Activated CD4-positive, CD25-positive, alpha-beta regulatory T cell treated with anti-CD3 and anti-CD28 coated beads, Interleukin-2, amount 50 U/mL, for 72 hours (primary cell): ENCODE results near the gene URB2.

Source experiments
- DNase-seq: peaks from one replicate; pipeline ENCODE4 v3.0.0; 2021

Gene URB2

DNA sequence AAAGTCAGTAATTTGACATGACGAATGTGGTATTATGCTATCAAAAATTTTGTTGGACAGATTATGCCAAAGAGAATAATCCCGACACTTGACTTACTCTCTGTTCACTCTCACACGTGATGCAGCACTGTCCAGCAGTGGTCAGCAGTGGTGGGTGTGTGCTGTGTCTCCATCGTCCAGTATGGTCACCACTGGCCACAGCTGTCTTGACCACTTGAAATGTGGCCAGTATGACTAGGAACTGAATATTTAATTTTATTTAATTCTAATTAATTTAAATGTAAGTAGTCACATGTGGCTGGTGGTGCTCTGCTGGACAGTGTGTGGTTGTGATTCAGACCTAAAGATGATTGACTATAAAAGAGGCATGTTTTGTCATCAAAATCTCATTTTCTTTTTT lies 24.0 kb downstream of the URB2 start:
- DNase-seq = no peak

- no peak for DNase-seq
These were observed 25.5 kb downstream of the URB2 start for GRCh38 chr1:229651546-229651945.

DNA sequence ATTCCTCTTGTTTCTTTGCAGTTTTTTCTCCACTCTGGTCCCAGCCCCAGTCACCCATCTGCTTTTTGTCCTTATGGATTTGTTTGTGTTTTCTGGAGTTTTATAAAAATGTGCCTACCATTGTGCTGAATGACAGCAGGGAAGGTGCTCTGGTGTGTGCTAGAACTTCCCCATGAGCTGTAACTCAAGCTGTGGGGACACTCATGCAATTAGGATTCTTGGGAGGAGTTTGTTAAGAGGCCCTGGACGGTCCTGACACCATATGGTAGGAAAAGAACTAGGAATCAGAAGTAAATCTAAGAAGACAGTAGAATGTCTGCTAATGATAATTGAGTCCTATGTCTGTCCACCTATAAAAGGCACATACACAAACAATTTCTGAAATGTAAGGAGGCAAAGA lies 27.4 kb downstream of the URB2 start:
- DNase-seq = no peak

DNA sequence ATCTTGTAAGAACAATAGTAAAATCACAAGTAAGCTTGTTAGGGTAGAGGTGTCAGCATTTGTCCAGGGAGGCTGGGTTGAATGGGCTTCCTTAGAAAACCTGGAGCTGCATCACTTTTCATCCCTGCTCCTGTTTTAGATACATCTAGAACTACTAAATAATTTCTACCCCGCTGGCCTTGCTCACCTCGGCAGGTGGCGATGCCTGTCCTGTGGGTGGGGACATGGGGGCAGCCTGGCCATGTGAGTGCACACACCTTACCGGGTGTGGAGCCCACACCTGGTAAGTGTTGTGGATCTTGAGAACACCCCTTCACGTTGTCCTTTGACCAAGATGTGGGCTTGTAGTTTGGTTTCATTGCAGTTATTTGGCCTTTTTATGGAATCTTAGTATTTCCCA lies 29.7 kb downstream of the URB2 start:
- DNase-seq = no peak

DNA sequence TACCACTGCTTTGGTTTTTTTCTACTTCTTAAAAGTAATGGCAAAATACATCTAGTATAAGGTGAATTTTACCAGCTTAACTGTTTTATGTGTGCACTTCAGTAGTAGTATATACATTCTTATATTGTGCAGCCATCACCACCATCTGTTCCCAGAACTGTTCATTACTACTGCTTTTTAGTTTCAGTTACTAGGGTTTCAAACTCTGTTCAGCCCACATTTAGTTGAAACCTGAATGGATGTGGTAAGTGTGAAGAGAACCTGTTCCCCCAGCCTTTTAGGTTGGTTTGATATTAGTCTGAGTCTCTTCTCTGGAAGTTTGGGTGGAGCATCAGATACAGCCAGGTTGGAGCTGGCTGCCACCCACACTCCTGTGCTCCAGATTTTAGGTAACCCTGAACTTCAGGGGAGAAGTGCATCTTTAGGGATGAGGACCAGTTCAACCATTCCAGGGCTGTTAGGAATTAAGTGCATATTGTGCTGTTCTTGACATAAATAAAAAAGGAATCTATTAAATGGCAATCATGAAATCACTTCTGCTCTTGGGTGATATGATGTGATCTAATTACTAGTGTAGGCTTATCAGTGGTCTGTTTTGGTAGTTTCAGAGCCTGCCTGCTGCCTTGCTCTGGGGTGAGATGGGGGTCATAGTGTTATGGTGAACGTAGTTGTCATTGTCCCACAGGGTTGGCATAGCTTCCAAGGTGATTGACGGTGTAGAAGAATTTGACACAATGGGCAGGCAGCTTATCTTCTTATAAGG lies 32.1 kb downstream of the URB2 start:
- no peak for DNase-seq

DNA sequence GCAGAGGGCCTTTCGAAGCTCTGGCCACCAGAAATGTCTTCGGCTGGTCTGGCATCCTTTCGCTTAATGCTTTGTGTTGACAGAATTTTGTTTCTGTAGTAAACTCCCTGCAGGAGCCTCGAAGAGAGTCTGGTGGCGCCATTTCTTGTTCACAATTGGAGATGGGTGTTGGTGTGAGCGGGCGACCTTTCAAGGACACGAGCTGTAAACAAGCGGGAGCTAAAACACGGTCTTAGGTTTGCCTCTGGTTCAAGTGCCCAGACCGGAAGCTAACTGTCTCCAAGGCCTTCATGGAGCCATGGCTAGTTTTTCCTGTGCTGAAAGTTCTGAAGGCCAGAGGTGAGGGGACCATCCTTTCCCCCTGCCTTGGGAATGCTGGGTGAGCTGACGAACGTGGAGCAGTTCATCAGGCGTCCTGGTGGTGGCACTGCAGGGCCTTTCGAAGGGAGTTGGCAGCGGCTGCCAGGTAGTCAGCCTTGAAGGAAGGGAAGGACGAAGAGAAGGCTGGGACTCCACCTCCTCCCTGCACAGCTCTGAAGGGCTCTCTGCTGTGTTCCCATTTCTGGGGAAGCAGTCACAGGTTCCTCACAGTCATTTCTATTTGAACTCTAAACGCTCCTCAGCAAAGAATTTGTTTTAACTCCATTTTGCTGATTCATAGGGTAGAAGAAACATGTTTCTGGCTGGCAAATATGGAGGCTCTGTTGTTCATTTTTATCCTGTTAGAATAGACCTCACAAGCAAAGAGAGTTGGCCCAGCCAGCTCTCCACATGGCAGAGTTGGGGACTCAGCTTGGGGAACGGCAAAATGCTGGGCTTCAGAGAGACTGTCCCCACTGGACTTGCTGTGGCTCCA lies 35.2 kb downstream of the URB2 start:
- peak; percentile 71 for DNase-seq

DNA sequence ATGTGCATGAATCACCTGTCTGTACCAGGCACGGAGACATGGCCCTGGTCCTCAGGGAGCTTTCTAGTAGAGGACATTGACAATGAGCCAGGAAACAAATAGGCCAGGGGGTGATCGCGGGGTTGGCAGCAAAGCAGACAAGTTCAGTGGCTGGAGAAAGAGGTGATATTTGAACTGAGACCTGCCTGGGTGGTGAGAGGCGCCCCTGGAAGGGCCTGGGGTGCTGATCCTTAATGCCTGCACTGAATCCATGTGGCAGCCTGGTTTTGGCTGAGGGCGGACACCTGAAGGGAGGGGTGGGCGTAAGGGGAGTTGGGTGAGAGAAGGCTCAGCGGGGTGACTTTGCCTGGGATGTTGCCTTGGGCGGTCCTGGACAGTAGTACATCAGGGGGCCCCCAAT lies 35.9 kb downstream of the URB2 start:
- no peak for DNase-seq

DNA sequence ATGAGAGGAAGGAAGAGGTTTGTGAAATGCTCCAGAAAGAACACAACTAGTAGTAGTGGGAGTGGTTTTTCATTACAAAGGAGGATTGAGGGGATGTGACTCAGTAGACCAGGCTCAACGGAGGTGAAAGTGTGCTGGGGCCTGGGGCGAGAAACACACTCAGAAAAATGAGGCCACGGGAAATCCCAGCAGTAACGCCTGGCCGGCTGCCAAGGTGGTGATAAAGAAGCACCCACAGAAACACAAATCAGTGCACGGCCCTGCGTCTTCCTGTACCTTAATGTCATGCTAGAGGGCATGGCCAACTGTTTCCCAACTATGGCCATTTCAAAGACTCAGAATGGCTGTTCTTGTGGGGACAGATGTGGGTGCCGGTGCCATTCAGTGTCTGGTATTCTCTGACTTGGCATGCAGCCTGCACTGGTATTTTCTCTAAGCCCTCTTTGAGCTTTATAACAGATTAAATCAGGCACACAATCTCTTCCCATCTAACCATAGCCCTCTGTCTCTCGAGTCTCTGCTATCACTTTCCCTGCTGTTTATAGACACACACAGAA lies 38.2 kb downstream of the URB2 start:
- peak; percentile 78 for DNase-seq

- DNase-seq = no peak
These were observed 40.0 kb downstream of the URB2 start for GRCh38 chr1:229665912-229666558.

DNA sequence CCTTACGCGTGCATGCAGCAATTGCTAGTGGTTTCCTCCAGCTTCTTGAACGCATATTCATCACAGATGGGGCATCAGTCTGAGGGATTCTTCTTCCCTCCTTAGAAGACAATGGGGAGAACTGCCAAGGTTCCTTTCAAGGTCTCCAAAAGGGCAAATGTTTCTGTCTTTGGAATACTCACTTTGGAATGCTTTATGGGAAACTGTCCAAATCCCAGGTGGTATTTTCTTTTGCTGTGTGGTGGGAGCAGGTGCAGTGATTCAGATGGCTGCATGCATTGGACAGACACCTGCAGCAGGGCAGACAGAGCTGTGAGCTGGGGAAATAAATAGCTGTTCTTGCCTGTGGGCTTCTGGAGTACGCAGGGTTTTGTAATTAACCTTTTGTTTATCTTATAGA lies 40.5 kb downstream of the URB2 start:
- no peak for DNase-seq

DNA sequence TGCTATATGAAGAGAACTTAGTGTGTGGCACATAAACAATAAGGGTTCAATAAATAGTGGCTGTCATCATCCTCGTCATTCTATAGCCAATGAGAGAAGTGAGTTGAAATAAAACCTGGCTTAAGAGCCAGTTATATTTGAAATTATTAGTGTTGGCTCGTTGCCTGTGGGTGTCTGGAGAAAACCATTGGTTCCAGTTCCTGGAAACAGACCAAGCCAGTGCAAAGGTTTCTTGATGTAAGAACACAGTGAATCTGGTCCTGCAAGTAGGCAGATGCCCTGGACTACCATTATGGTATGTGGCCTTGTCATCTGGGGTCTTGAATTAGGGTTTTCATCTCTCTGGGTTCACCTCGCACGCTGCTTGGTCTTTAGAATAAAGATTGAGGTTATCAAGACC lies 43.3 kb downstream of the URB2 start:
- no peak for DNase-seq

DNA sequence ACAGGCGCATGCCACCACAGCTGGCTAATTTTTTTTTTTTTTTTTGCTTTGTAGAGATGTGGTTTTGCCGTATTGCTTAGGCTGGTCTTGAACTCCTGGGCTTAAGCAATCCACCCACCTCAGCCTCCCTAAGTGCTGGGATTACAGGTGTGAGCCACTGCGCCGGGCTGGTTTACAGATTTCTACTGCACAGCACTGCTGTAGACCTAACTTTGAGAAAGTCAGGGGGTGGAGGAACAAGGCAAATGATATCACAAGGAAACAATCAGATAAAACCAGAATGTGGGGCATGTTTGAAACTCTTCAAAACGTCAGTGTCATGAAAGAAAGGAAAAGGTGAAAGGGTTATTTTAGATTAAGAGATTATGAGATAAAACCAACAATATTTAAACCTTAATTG lies 45.3 kb downstream of the URB2 start:
- no peak for DNase-seq

DNA sequence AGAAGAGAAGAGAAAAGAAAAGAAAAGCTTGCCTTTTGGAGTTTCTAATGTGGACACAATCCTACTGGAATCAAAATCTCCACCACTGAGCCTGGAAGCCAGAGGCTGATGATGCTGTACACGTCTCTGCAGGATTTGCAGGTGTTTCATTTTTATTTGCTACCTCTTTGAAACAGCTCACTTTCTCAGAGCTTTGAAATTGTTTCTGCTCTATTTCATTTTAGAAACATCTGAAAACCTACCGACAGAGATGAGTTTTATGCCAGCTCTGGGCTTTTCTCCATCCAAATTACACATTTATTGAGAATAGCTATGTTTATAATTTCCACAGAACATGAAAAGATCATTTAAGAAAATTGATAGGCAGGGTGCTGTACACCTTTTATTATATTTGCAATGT lies 46.2 kb downstream of the URB2 start:
- DNase-seq = no peak

GRCh38 chr1:229674042-229674441 lies 48.0 kb downstream of the URB2 start:
- no peak for DNase-seq

DNA sequence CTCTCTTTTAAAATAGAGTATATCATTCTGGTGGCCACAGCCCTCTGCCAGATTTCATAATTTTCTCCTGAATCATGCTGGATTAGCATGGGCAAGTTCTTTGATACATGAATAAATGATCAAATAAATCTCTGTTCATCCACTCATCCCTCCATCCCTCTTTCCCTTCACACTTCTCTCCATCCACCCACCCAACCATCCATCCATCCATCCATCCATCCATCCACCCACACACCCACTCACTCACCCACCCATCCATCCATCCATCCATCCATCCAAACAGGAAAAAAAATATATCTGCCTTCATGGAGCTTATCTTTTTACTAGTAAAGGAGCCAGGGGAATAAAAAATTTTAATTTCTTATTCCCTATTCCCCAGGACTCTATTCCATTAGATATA lies 49.3 kb downstream of the URB2 start:
- no peak for DNase-seq

- DNase-seq = no peak
These were observed 59.1 kb downstream of the URB2 start for GRCh38 chr1:229685149-229685548.

DNA sequence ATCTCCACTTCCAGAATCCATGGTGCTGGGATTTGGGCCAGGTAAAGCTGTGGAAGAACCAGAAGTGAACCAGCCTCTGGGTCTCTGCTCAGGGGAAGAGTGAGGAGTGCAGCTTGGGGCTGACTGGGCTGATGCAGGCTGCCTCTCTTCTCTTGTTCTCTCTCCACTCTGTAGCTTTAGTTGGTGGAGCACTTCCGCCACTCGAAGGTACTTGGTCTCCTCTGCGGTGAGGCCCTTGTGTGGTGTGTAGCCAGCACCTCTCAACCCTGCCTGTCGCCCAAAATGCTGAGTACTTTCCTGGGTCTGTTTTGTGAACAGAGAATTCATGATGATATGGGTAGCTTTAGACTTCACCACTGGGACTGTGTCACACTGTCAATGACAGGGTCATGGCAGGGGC lies 63.2 kb downstream of the URB2 start:
- no peak for DNase-seq

DNA sequence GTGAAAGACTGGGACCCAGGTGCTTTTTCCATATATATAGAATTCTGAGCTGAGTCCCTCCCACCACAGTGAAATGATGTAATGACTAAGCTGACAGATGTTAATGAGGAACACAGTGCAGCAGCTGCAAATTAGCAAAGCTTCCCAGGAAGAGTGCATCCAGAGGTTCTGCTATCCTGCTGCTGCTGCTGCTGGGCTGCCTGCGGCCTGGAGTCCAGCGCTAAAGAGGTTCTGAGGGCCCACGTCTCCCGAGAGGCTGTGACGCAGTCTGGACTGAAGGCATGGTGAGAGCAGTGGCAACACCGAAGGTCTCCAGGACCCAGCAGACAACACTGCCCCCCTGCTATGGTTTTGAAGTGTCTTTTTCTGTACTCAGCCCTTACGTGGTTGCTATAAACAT lies 63.9 kb downstream of the URB2 start:
- DNase-seq = no peak

GRCh38 chr1:229690662-229691061 lies 64.6 kb downstream of the URB2 start:
- DNase-seq = no peak

DNA sequence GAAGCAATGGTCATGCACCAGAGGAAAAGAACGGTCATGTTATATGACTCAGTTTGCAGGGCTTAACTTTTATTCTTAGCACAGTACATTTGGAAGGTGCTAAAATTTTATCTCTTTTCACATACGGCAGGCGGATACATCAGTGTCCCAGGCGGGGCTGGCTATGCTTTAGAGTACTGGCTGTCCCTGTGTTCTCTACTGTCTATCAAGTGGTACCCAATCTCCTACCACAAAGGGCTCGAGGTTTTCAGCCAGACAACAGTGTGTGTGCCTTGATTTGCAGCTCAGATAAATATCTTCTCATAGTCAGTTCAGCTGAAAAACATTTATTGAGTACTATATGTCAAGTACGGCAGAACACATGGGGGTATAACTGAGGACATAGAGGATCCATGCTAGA lies 65.3 kb downstream of the URB2 start:
- DNase-seq = no peak

DNA sequence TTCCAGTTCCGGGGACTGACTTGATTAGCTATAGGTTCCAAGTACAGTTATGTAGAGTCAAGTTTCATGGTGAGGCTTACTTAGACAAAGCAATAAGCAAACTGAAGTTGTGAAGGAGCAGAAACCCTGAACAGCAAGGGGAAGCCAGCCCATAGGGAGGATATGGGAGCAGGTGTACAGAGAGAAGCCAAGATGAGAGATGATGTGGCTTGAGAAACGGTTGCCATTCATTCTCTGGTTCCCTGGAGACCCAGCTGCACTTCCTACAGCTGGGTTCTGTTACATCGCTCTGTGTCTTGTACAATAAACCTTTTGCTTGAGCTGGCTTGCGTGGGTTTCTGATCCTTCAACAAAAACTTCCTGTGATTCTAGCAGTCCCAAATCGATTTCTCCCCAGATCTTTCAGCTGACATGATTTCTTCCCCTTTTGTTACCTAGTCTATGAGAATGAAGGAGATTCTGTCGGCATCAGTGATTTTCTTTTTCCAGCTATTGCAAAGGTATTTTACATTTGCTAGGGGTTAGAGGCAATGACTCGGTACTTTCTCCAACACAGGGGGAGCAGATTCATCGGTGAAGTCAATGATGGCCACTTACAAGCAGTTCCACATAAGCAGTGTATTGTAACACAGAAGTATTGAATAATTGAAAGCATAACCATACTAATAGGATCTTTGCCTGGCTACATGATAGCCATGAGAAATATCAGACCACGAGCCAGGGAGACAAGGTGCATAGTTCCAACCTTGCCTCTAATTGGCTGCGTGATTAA lies 67.3 kb downstream of the URB2 start:
- DNase-seq = no peak

DNA sequence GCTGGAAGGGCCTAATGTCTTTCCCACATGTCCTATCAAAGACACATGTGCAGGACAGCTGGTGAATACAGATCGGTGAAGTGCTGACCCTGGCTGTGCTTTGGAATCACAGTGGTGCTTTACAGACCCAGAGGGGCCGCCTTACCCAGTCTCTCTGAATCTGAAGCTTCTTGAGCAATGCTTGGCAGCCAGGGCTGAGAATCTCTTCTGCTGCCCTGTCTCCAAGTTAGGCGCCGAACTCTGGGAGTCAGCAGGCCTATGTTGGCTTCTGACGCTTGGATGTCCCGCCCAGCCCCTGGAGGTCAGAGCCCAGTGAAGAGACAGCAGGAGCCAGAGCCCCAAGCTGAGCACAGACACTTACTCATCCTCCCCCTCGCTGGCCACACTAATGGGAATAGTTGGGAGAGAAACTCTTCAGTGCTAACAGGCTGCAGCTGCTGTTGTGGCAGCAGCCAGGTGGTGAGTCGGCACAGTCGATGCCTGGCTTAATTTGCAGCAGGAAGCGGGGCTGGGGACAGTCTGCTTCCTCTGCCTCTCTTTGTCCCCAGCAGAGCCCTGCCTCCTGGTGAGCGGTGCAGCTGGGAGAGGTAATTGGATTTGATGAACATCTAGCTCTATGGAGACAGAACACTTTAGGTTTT lies 68.1 kb downstream of the URB2 start:
- no peak for DNase-seq
